Lung (tissue), 12 donors: Measurements from ENCODE around the gene DNAJB4. TPM values are rescaled to one million over a fixed set of nuclear protein-coding genes. Genes with fewer than 3 reads are reported as not detected.

Source experiments
- ATAC-seq: fragments of 200-7000 bp; cut with Tn5 transposase; one replicate; pipeline ENCODE4 v1.9.1; 2020; ENCODE audit warnings: moderate number of reproducible peaks; ENCODE audit not compliant: insufficient read depth, low FRiP score
- DNase-seq, 3 donors: peaks; one replicate each; pipeline ENCODE4 v3.0.0-alpha.2; 2013 to 2017
- H3K27ac ChIP-seq, 2 donors: one replicate each; pipeline ENCODE4 v1.5.1; 2013; ENCODE audit warnings: mild to moderate bottlenecking in 2 of 2, moderate library complexity in 2 of 2, control low read depth in 1 of 2, inconsistent platforms in 1 of 2, low read depth in 1 of 2, low read length in 1 of 2
- H3K27me3 ChIP-seq, 3 donors: one replicate each; pipeline ENCODE4 v1.5.1; 2013; ENCODE audit warnings: low read length in 2 of 3; ENCODE audit not compliant: control insufficient read depth in 3 of 3, insufficient read depth in 3 of 3
- H3K36me3 ChIP-seq, 4 donors: one replicate each; pipeline ENCODE4 v1.5.1; 2013; ENCODE audit warnings: low read length in 4 of 4, mild to moderate bottlenecking in 1 of 4, moderate library complexity in 1 of 4; ENCODE audit not compliant: control insufficient read depth in 4 of 4, insufficient read depth in 4 of 4
- H3K4me1 ChIP-seq, 5 donors: one replicate each; pipeline ENCODE4 v1.5.1; 2013; ENCODE audit warnings: low read length in 5 of 5, mild to moderate bottlenecking in 2 of 5, moderate library complexity in 1 of 5; ENCODE audit not compliant: control insufficient read depth in 5 of 5, insufficient read depth in 5 of 5
- H3K4me3 ChIP-seq: one replicate; pipeline ENCODE4 v1.5.1; 2013; ENCODE audit warnings: mild to moderate bottlenecking, control low read depth, moderate library complexity
- H3K9ac ChIP-seq, 2 donors: one replicate each; pipeline ENCODE4 v1.5.1; 2013; ENCODE audit warnings: low read length in 2 of 2, control low read depth in 1 of 2; ENCODE audit not compliant: insufficient read depth in 1 of 2
- H3K9me3 ChIP-seq, 4 donors: one replicate each; pipeline ENCODE4 v1.5.1; 2013; ENCODE audit warnings: low read length in 3 of 4, mild to moderate bottlenecking in 1 of 4, moderate library complexity in 1 of 4; ENCODE audit not compliant: control insufficient read depth in 4 of 4, insufficient read depth in 3 of 4
- CTCF ChIP-seq: IDR thresholded peaks from 2 replicates; pipeline ENCODE4 v1.5.1; 2012; ENCODE audit warnings: mild to moderate bottlenecking; ENCODE audit errors: control extremely low read depth, extremely low read depth
- WGBS, 2 donors: extraction: QIAGEN DNeasy Blood & Tissue Kit; methylation state at CpG; one replicate each; pipeline ENCODE4 v1.1.7; 2013; 5-methylcytosine and 5-hydroxymethylcytosine counted together
- polyA plus RNA-seq, 2 donors: library from polyadenylated mRNA; stranded (reverse); fragments of 200-250 nt; gene quantifications; one replicate each; pipeline ENCODE4 v1.2.1, GENCODE V29; 2013
- total RNA-seq, 2 donors: library from RNA; depleted of rRNA in 1 of 2; stranded (reverse); fragments of >200 nt in 1 of 2; gene quantifications; one replicate each; pipeline ENCODE4 v1.2.1, GENCODE V29; 2014 to 2021
- donor health status: control.
- donor health status: control.
- donor health status: Bipolar disorder and iron deficiency.
- donor health status: healthy.
- donor health status: DM: yes; HTN: yes; CAD: no.

The DNAJB4 gene
- total and polyA plus RNA-seq, 4 donors = 8.3 to 88.7 (median 21.1) TPM

GRCh38 chr1:78054972-78055371 lies 50.2 kb downstream of the DNAJB4 start:
- H3K9me3 ChIP-seq = no peaks in the 10 kb centered on the region
- WGBS, 2 donors = 46 to 91% methylated on average over 2 of the region's 2 CpGs
- H3K27me3 ChIP-seq = no peaks in the 10 kb centered on the region
- DNase-seq (no peak), ATAC-seq (no peak)
- no peak overlapping the region for H3K9ac ChIP-seq
- H3K4me1 ChIP-seq = peaks cover 0 to 26% (median 0%) of the 10 kb centered on the region in 5 donors
- no peak overlapping the region for H3K27ac ChIP-seq
- peaks cover 0 to 3% (median 0%) of the 10 kb centered on the region in 4 donors for H3K36me3 ChIP-seq
- TF ChIP-seq CTCF = no peak
- H3K4me3 ChIP-seq = no peak overlapping the region

- Histone ChIP-seq H3K4me1 (peaks cover 0 to 26% (median 0%) of the 10 kb centered on the region in 5 donors), H3K9ac (no peak overlapping the region), H3K4me3 (no peak overlapping the region), H3K27me3 (no peaks in the 10 kb centered on the region), H3K27ac (no peak overlapping the region), H3K36me3 (peaks cover 0 to 3% (median 0%) of the 10 kb centered on the region in 4 donors), H3K9me3 (no peaks in the 10 kb centered on the region)
- no peak for ATAC-seq
- WGBS, 2 donors = 65 to 76% methylated on average over 3 of the region's 3 CpGs
- no peak for DNase-seq
- TF ChIP-seq CTCF = no peak
Observed at GRCh38 chr1:78055565-78056132, 50.9 kb downstream of the DNAJB4 start.

GRCh38 chr1:78058670-78059069 lies 53.9 kb downstream of the DNAJB4 start:
- Histone ChIP-seq H3K9me3 (no peaks in the 10 kb centered on the region), H3K4me1 (peaks cover 0 to 16% (median 0%) of the 10 kb centered on the region in 5 donors), H3K27me3 (no peaks in the 10 kb centered on the region), H3K36me3 (no peaks in the 10 kb centered on the region), H3K4me3 (no peak overlapping the region), H3K27ac (no peak overlapping the region), H3K9ac (no peak overlapping the region)
- ATAC-seq (no peak), DNase-seq (no peak)
- WGBS, 2 donors = 78 to 92% methylated on average over 4 of the region's 4 CpGs
- TF ChIP-seq CTCF = no peak
